Upper lobe of right lung (tissue), 1 donor: ENCODE measurements around the gene LZTS2. TPM values are rescaled to one million over a fixed set of nuclear protein-coding genes. Genes with fewer than 3 reads are reported as not detected.

Source experiments
- ATAC-seq: fragments of 200-7000 bp; cut with Tn5 transposase; one replicate; pipeline ENCODE4 v1.9.1; 2020; ENCODE audit warnings: mild to moderate bottlenecking, moderate library complexity
- DNase-seq: peaks from one replicate; pipeline ENCODE4 v3.0.0-alpha.2; 2020
- H3K27ac ChIP-seq: fragments of 200-600 bp; one replicate; pipeline ENCODE4 v1.8.0; 2022
- H3K27me3 ChIP-seq: fragments of 200-600 bp; one replicate; pipeline ENCODE4 v1.8.0; 2022; ENCODE audit warnings: mild to moderate bottlenecking
- H3K36me3 ChIP-seq: fragments of 200-600 bp; one replicate; pipeline ENCODE4 v1.8.0; 2022
- H3K4me1 ChIP-seq: fragments of 200-600 bp; one replicate; pipeline ENCODE4 v1.8.0; 2022
- H3K4me3 ChIP-seq: fragments of 200-600 bp; one replicate; pipeline ENCODE4 v1.8.0; 2022; ENCODE audit warnings: mild to moderate bottlenecking
- H3K9me3 ChIP-seq: fragments of 200-600 bp; one replicate; pipeline ENCODE4 v1.8.0; 2022
- CTCF ChIP-seq: fragments of 200-600 bp; IDR thresholded peaks from one replicate; pipeline ENCODE4 v1.8.0; 2022; ENCODE audit warnings: antibody characterized with exemption
- intact Hi-C: fragments of 100-400 bp; cut with DNase I; formaldehyde crosslinking; loops from one replicate; pipeline ENCODE4 v1.11.0; 2022
- microRNA-seq: library from miRNA; unstranded; fragments of <30 nt; microRNA quantifications from one replicate; pipeline ENCODE4 v1.2.0, GENCODE V29; 2020; ENCODE audit warnings: borderline microRNAs expressed
- total RNA-seq: library from RNA; stranded (reverse); fragmentation: NEBNext Ultra II Directional; extraction: Animal tissue kit (Norgen Biotek cat#: 25700); gene quantifications from one replicate; pipeline ENCODE4 v1.2.1, GENCODE V29; 2021
- donor health status: DM: no; HTN: yes; CAD: no; lungs with severe emphysema.

LZTS2 gene
- total RNA-seq, 1 donor from 2014 or later = 50.0 TPM

- peaks cover 9% of the 10 kb centered on the region for H3K4me1 ChIP-seq
Observed at GRCh38 chr10:101053516-101053915, 53.9 kb downstream of the LZTS2 start.

GRCh38 chr10:101054351-101054750 is 54.7 kb downstream of the LZTS2 start:
- no peak for TF ChIP-seq CTCF
- DNase-seq = no peak
- Histone ChIP-seq H3K9me3 (no peaks in the 10 kb centered on the region), H3K4me1 (peaks cover 9% of the 10 kb centered on the region), H3K27me3 (peaks cover 21% of the 10 kb centered on the region), H3K4me3 (no peak overlapping the region), H3K27ac (no peak overlapping the region), H3K36me3 (no peaks in the 10 kb centered on the region)
- no peak for ATAC-seq
- intact Hi-C loops = no loop called here

More at GRCh38 chr10:101053516-101053915, 53.9 kb downstream of the LZTS2 start:
- Histone ChIP-seq H3K27ac (no peak overlapping the region), H3K9me3 (no peaks in the 10 kb centered on the region), H3K4me3 (no peak overlapping the region), H3K27me3 (peaks cover 29% of the 10 kb centered on the region), H3K36me3 (no peaks in the 10 kb centered on the region)
- no peak for ATAC-seq
- TF ChIP-seq CTCF = no peak
- no peak for DNase-seq
- intact Hi-C loops = no loop called here

- Histone ChIP-seq H3K4me3 (no peak overlapping the region), H3K27ac (no peak overlapping the region), H3K4me1 (peaks cover 9% of the 10 kb centered on the region), H3K27me3 (peaks cover 15% of the 10 kb centered on the region), H3K36me3 (no peaks in the 10 kb centered on the region), H3K9me3 (no peaks in the 10 kb centered on the region)
- intact Hi-C loops = no loop called here
- DNase-seq (no peak), ATAC-seq (no peak)
- TF ChIP-seq CTCF = no peak
Observed at GRCh38 chr10:101054876-101055275, 55.3 kb downstream of the LZTS2 start.

GRCh38 chr10:101055411-101055810 is 55.8 kb downstream of the LZTS2 start:
- Histone ChIP-seq H3K4me1 (peaks cover 9% of the 10 kb centered on the region), H3K36me3 (no peaks in the 10 kb centered on the region), H3K4me3 (no peak overlapping the region), H3K27ac (no peak overlapping the region), H3K27me3 (peaks cover 11% of the 10 kb centered on the region), H3K9me3 (no peaks in the 10 kb centered on the region)
- DNase-seq (no peak), ATAC-seq (no peak)
- intact Hi-C loops = no loop called here
- no peak for TF ChIP-seq CTCF

GRCh38 chr10:101056365-101057151 is 57.0 kb downstream of the LZTS2 start:
- H3K4me3 ChIP-seq = no peak overlapping the region
- no peak for ATAC-seq
- no peaks in the 10 kb centered on the region for H3K36me3 ChIP-seq
- no peaks in the 10 kb centered on the region for H3K9me3 ChIP-seq
- DNase-seq = no peak
- no peaks in the 10 kb centered on the region for H3K27me3 ChIP-seq
- TF ChIP-seq CTCF = no peak
- H3K4me1 ChIP-seq = peaks cover 12% of the 10 kb centered on the region
- intact Hi-C loops = no loop called here
- H3K27ac ChIP-seq = no peak overlapping the region

Small RNA genes within 50 kb of the gene (microRNA-seq; reads per million reads assigned to microRNA genes)
- not detected for gene MIR608

Other genes with a start within 250 kb of the LZTS2 start
- 32.9 TPM for gene SLF2, start 86.8 kb upstream of the LZTS2 start, total RNA-seq
- 6.7 TPM for gene SEMA4G, start 30.3 kb upstream of the LZTS2 start, total RNA-seq
- gene MRPL43, start 12.3 kb upstream of the LZTS2 start, total RNA-seq = 60.5 TPM
- 6.5 TPM for gene TWNK, start 12.3 kb upstream of the LZTS2 start, total RNA-seq
- 1.6 TPM for gene PDZD7, start 31.3 kb downstream of the LZTS2 start, total RNA-seq
- gene SFXN3, start 31.4 kb downstream of the LZTS2 start, total RNA-seq = 49.2 TPM
- 8.4 TPM for gene KAZALD1, start 62.2 kb downstream of the LZTS2 start, total RNA-seq
- gene TLX1, start 131.5 kb downstream of the LZTS2 start, total RNA-seq = not detected
- gene LBX1, start 229.7 kb downstream of the LZTS2 start, total RNA-seq = not detected